Activated CD4-positive, alpha-beta memory T cell treated with anti-CD3 and anti-CD28 coated beads for 36 hours (primary cell): ENCODE measurements around the gene ZBP1. TPM values are rescaled to one million over a fixed set of nuclear protein-coding genes. Genes with fewer than 3 reads are reported as not detected.

ENCODE experiments used
- CTCF ChIA-PET: fragments of 350-600 bp; sonication (Branson Sonifier 250); formaldehyde crosslinking; loops from one replicate; lab custom pipeline; 2021; ENCODE audit warnings: antibody characterized with exemption, inconsistent platforms; lab: Charles Lee
- POLR2A ChIA-PET: fragments of 350-600 bp; sonication (Branson Sonifier 250); formaldehyde crosslinking; loops from one replicate; lab custom pipeline; 2021; ENCODE audit warnings: antibody characterized with exemption; lab: Charles Lee
- DNase-seq: peaks from one replicate; pipeline ENCODE4 v3.0.0-alpha.2; 2020
- H3K27ac Mint-ChIP-seq: one replicate; pipeline ENCODE4 v1.8.0; 2021; ENCODE audit warnings: mixed read lengths
- H3K27me3 Mint-ChIP-seq: one replicate; pipeline ENCODE4 v1.8.0; 2021; ENCODE audit warnings: mixed read lengths
- H3K36me3 Mint-ChIP-seq: one replicate; pipeline ENCODE4 v1.8.0; 2021; ENCODE audit warnings: mixed read lengths
- H3K4me1 Mint-ChIP-seq: one replicate; pipeline ENCODE4 v1.8.0; 2021; ENCODE audit warnings: low read depth, mixed read lengths
- H3K4me3 Mint-ChIP-seq: one replicate; pipeline ENCODE4 v1.8.0; 2021; ENCODE audit warnings: mild to moderate bottlenecking, mixed read lengths
- H3K9me3 Mint-ChIP-seq: one replicate; pipeline ENCODE4 v1.8.0; 2021; ENCODE audit warnings: mixed read lengths
- intact Hi-C: fragments of 100-400 bp; cut with micrococcal nuclease; formaldehyde crosslinking; loops from one replicate; pipeline ENCODE4 v1.15.1; 2023
- total RNA-seq, 2 experiments: library from RNA; stranded (reverse); gene quantifications; one replicate each; pipeline ENCODE4 v1.2.3, GENCODE V29; 2021

The ZBP1 gene
- total RNA-seq, 2 experiments from 2014 or later: 0.73 to 1.1 TPM

DNA sequence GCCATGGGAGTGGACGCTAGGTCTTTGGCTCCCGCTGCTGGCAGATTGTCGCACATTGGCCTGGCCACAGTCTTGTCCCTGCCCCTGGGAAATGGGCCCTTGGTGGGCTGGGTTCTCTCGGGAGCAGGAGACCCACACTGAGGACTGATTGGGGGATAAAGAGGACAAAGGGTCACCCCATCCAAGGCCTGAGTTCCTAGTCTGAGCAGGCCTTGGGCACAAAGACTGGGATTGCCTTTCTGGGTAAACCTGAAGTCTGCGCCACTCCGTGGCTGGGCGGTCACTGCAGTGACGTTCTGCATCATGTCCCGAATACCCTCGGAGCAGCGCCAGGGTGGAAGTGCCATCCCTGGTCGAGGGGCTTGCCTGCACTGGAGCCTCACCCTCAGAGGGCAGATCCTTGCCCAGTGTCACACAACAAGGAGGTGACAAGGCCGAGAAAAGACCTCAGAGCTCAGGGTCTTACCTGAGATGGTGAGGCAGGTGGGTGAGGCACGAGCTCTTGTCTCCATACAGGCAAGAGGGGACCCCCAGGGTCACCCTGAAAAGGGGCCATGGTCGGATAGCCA lies 36.1 kb upstream of the ZBP1 start:
- POLR2A ChIA-PET: no interaction called here
- no peak overlapping the region for H3K4me3 Mint-ChIP-seq
- H3K27ac Mint-ChIP-seq: no peak overlapping the region
- peaks cover 11% of the 10 kb centered on the region for H3K4me1 Mint-ChIP-seq
- H3K9me3 Mint-ChIP-seq: no peaks in the 10 kb centered on the region
- intact Hi-C loops: loop anchor here (10.0 kb wide), 1 partner anchor 548 kb away; no protein-coding TSS in a partner anchor
- no peaks in the 10 kb centered on the region for H3K27me3 Mint-ChIP-seq
- DNase-seq: peak; percentile 8
- no peaks in the 10 kb centered on the region for H3K36me3 Mint-ChIP-seq
- CTCF ChIA-PET: interaction anchor here (0.7 to 3.7 kb wide), 3 partner anchors 34 to 431 kb away, joined by 3 to 44 read pairs (median 4); no protein-coding TSS in a partner anchor

DNA sequence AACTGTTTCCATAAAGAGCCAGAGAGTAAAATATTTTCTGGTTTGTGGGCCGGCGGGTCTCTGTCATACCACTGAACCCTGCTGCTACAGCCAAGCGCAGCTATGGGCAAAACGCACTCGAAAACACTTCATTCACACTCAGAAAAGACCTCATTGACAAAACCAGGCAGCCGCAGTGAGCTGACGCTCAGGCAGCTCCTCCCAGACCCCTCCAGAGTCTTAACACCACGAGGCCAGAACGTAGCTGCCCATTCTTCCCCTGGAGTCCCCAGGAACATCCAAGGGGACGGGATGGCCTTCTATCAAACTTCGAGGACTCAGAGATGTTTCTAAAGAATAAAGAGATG lies 35.6 kb upstream of the ZBP1 start:
- Mint-ChIP-seq H3K27ac (no peak overlapping the region), H3K9me3 (no peaks in the 10 kb centered on the region), H3K4me3 (no peak overlapping the region), H3K27me3 (no peaks in the 10 kb centered on the region), H3K4me1 (peaks cover 11% of the 10 kb centered on the region), H3K36me3 (peaks cover 1% of the 10 kb centered on the region)
- peak; percentile 7 for DNase-seq
- ChIA-PET POLR2A (no interaction called here), CTCF (interaction anchor here (0.8 to 3.7 kb wide), 2 partner anchors 428 to 431 kb away, joined by 4 to 44 read pairs; no protein-coding TSS in a partner anchor)
- intact Hi-C loops: loop anchor here (10.0 kb wide), 1 partner anchor 549 kb away; no protein-coding TSS in a partner anchor

DNA sequence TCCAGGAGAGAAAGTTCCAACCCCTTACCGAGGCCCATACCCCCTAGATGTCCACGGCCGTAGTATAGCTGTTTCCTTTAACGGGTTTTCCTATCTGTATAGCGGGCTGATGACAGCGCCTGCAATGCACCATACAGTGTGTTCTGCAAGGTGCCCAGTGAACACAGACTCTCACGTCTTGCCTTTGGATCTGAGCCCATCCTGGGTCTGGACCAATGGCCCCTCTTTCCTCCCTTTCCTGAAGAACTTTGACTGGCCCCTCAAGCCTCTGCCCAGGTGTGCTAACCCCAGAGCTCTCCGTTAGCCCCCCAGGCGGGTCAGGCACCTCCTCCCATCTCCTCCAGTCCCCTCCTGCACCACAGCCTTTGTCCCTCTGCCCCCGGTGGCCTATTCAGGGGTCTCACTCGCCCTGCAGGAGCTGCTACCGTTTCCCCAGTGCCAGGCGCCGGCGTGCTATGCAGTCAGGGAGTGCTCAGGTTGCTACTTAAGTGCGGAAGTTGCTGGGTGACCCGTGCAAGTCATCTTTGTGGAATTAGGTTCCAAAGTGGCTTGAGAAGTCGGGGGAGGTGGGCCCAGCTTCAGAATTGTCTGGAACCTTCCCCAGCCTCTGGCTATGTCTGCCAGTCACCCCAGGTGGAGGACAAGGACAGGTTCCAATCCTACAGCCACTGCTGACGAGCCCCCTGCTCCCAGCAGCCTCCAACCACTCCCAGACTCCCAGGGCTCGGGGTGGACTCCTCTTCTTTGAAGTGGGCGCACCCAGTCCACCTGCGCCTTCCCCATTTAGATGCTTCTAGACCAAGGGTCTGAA lies 35.0 kb upstream of the ZBP1 start:
- no peaks in the 10 kb centered on the region for H3K9me3 Mint-ChIP-seq
- H3K4me3 Mint-ChIP-seq: no peak overlapping the region
- peaks cover 1% of the 10 kb centered on the region for H3K36me3 Mint-ChIP-seq
- CTCF ChIA-PET: interaction anchor here (0.6 to 3.7 kb wide), 7 partner anchors 24 to 432 kb away, joined by 3 to 44 read pairs (median 4); no protein-coding TSS in a partner anchor
- H3K27me3 Mint-ChIP-seq: no peaks in the 10 kb centered on the region
- intact Hi-C loops: loop anchor here (1.0 to 10.0 kb wide), 5 partner anchors 58 to 550 kb away; no protein-coding TSS in a partner anchor
- H3K4me1 Mint-ChIP-seq: peaks cover 11% of the 10 kb centered on the region
- POLR2A ChIA-PET: no interaction called here
- peak; percentile 6 for DNase-seq
- no peak overlapping the region for H3K27ac Mint-ChIP-seq

DNA sequence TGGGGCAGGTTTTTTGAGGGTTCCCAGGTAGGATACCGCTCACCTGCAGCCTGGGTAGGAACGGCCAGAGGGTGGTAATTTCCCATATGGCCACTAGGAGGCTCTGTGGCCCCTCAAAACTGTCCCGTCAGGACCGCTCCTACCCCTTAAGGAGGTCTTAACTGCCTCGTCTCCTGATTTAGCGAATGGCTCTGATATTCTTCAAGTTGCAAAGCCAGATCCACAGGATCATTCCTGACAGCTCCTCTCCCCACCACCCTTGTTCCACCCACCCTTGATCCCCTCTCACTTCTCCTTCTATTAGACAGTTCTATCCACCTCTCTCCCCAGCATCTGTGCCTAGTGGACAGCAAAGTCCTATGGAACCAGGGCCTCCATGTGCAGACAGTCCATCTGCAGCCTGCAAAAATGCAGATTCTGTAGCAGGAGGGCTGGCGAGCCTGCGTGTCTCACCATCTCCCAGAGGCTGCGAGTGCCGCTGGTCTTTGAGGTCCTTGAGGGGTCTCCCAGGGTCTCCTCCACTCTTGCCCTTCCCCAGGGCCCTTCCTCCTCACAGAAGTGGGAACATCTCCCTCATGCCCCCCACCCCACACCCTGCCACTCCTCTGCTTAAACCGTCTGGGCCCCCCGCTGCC lies 34.3 kb upstream of the ZBP1 start:
- CTCF ChIA-PET: interaction anchor here (0.6 to 3.7 kb wide), 23 partner anchors 14 to 561 kb away, joined by 3 to 44 read pairs (median 4); no protein-coding TSS in a partner anchor
- no peaks in the 10 kb centered on the region for H3K9me3 Mint-ChIP-seq
- peaks cover 1% of the 10 kb centered on the region for H3K36me3 Mint-ChIP-seq
- no peak overlapping the region for H3K4me3 Mint-ChIP-seq
- no peaks in the 10 kb centered on the region for H3K27me3 Mint-ChIP-seq
- POLR2A ChIA-PET: no interaction called here
- intact Hi-C loops: loop anchor here (1.0 to 10.0 kb wide), 5 partner anchors 57 to 550 kb away; no protein-coding TSS in a partner anchor
- peak; percentile 66 for DNase-seq
- H3K27ac Mint-ChIP-seq: no peak overlapping the region
- peaks cover 11% of the 10 kb centered on the region for H3K4me1 Mint-ChIP-seq

DNA sequence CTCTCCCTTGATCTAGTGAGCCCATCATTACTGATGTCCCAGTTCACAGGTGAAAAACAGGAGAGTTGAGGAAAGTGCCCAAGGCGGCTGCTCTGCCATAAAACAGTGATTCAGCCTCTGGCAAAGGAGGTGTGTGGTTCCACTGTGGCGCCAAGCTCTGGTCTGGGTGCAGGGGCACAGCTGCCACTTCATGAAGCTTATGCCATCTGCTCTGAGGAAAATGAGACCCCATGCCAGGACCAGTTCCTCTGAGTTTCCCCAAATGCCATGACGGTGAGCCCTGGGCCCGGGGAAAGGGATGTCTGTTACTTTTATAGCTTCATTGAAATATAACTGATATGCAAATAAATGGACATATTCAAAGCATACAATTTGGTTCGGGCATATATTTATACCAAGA lies 33.7 kb upstream of the ZBP1 start:
- H3K27ac Mint-ChIP-seq: no peak overlapping the region
- peaks cover 1% of the 10 kb centered on the region for H3K36me3 Mint-ChIP-seq
- H3K9me3 Mint-ChIP-seq: no peaks in the 10 kb centered on the region
- no peaks in the 10 kb centered on the region for H3K27me3 Mint-ChIP-seq
- intact Hi-C loops: loop anchor here (1.0 to 10.0 kb wide), 5 partner anchors 57 to 551 kb away; no protein-coding TSS in a partner anchor
- H3K4me3 Mint-ChIP-seq: no peak overlapping the region
- ChIA-PET CTCF (interaction anchor here (0.6 to 3.7 kb wide), 27 partner anchors 11 to 562 kb away, joined by 3 to 44 read pairs (median 4); no protein-coding TSS in a partner anchor), POLR2A (no interaction called here)
- DNase-seq: no peak
- H3K4me1 Mint-ChIP-seq: peaks cover 11% of the 10 kb centered on the region

DNA sequence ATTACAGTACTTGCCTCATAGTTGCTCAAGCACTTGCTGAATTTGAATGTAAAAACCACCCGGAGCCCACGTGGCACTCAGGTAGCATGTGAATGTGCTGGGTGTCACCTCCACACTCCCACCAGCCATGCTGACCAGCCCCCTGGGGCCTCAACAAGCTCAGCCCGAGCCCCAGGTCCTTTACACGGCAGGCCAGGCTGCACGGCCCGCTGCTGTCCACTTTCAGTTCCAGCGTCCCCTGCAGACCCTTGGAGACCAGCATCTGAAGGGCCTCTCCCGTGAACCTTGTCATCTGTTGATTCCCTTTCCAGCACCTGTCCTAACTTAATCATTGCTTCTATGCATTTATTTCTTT lies 33.3 kb upstream of the ZBP1 start:
- Mint-ChIP-seq H3K9me3 (no peaks in the 10 kb centered on the region), H3K36me3 (peaks cover 1% of the 10 kb centered on the region), H3K27ac (no peak overlapping the region), H3K4me1 (peaks cover 11% of the 10 kb centered on the region), H3K27me3 (no peaks in the 10 kb centered on the region), H3K4me3 (no peak overlapping the region)
- ChIA-PET CTCF (interaction anchor here (0.6 to 3.7 kb wide), 28 partner anchors 11 to 562 kb away, joined by 3 to 44 read pairs (median 4); no protein-coding TSS in a partner anchor), POLR2A (no interaction called here)
- DNase-seq: no peak
- intact Hi-C loops: loop anchor here (5.0 to 10.0 kb wide), 3 partner anchors 374 to 551 kb away; no protein-coding TSS in a partner anchor

DNA sequence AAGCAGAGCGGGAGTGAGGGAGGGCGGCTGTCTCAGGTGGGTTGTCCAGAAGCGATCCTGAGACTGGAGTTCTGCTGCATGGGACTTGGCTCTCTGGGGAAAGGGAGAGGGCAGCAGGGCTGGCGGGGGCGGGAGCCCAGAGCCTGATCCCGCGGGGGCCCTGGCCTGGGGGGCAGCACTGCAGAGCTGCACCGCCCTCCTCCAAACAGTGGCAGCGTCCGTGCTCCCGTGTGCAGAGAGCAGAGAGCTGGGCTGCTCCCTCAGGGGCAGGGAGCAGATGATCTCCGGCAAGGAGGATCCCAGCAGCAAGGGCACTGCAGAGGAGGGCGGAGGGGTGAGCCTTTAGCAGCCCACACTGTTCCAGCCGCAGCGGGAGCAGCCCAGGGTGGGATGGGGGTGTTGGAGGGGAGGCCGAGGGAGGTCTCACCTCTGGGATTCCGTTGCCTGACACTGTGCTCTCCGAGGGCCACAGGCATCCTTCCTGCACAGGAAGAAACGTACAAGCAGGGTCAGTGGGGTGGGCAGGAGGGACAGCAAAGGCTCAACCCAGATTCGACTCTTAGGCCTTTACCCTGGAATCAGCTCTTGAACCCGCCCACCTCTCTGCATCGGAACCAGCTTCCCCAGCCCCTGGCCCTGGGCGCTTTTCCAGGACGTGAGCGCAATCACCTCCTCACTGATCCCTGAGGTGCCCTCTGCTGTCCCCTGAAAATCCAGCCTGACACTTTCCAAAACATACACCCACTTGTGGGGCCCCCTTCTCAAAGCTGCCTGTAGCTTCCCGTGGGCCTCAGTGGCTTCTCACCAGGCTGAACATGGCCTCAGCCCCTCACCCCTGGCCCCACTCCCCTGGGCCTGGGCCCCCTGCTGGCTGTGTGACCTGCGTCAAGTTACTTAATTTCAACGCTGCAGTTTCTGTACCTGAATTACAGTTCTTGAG lies 32.6 kb upstream of the ZBP1 start:
- peak; percentile 7 for DNase-seq
- no peak overlapping the region for H3K4me3 Mint-ChIP-seq
- intact Hi-C loops: loop anchor here (5.0 to 10.0 kb wide), 3 partner anchors 374 to 552 kb away; no protein-coding TSS in a partner anchor
- peaks cover 2% of the 10 kb centered on the region for H3K27me3 Mint-ChIP-seq
- peaks cover 4% of the 10 kb centered on the region for H3K4me1 Mint-ChIP-seq
- CTCF ChIA-PET: interaction anchor here (0.8 to 3.7 kb wide), 12 partner anchors 10 to 557 kb away, joined by 3 to 44 read pairs (median 6); no protein-coding TSS in a partner anchor
- H3K27ac Mint-ChIP-seq: no peak overlapping the region
- POLR2A ChIA-PET: no interaction called here
- H3K36me3 Mint-ChIP-seq: peaks cover 1% of the 10 kb centered on the region
- H3K9me3 Mint-ChIP-seq: no peaks in the 10 kb centered on the region

DNA sequence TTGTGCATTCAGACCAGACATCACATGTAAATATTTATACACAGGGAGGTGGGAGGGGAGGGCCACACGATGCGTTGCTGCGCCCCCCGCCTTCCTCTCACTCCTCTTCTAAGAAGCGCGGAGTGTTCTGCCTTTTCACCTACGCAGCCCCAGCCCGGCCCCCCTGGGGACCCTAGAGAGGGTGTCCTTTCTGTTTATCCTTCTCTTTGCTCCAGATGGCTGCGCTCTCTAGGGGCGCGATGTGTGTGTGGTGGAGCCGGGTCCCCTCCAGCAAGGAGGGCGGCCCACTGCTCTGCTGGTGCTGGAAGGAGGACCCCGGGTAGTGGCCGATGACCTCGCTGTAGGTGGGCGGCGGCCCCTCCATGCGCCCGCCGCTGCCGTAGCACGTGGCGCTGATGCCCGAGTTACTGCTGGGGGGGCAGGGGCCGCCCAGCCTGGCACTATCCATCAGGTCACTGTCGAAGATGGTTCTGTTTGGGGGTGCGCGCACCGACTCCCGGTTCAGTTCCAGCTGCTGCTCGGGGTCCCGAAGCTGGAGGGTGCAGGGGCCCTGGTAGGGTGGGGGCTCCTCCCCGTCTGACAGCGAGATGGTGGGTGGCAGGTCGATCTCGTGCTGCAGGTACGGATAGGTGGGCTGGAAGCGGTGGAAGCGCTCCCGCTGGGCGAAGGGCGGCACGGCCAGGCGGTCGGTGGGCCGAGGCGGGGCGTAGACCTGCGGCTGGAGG lies 31.8 kb upstream of the ZBP1 start:
- peaks cover 1% of the 10 kb centered on the region for H3K36me3 Mint-ChIP-seq
- H3K27ac Mint-ChIP-seq: no peak overlapping the region
- intact Hi-C loops: loop anchor here (5.0 to 10.0 kb wide), 3 partner anchors 375 to 553 kb away; no protein-coding TSS in a partner anchor
- ChIA-PET CTCF (interaction anchor here (1.1 to 2.8 kb wide), 3 partner anchors 29 to 528 kb away, joined by 3 to 21 read pairs (median 11); no protein-coding TSS in a partner anchor), POLR2A (no interaction called here)
- H3K4me1 Mint-ChIP-seq: peaks cover 2% of the 10 kb centered on the region
- H3K27me3 Mint-ChIP-seq: peaks cover 2% of the 10 kb centered on the region
- DNase-seq: peak; percentile 7
- no peaks in the 10 kb centered on the region for H3K9me3 Mint-ChIP-seq
- no peak overlapping the region for H3K4me3 Mint-ChIP-seq

DNA sequence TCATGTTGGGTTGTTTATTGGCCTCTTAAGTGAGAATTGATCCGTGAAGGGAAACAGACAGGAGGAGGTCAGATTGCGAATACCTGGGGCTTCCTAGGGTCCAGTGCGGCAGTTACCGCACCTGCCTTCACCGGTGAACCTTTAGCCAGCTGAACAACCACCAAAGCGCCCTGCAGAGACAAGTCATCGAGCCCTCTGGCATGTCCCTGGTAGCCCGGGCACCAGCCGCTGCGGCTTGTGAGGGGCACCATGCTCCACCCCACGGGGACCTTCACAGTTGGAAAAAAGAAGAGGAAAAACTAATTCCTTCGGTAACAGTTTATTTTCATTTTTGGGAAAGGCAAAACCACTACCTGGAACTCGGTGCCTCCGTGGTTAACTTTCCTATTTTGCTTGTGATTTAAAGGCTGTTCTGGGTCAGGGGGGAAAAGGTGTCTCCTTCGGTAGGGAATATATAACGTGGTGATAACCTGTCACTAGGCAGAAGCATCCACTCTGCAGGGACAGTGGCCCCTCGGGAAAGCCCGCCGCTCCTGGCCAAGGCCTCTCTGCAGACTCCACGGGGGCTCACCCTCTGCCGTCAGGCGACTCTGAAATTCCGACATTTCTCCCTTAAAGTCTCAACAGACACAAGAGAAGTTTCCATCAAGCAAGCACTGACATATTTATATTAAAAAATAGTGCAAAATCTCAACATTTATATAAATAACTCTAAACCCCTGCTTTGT lies 30.7 kb upstream of the ZBP1 start:
- ChIA-PET POLR2A (no interaction called here), CTCF (interaction anchor here (1.1 kb wide), 1 partner anchor 49 kb away, joined by 3 read pairs; no protein-coding TSS in a partner anchor)
- H3K27ac Mint-ChIP-seq: no peak overlapping the region
- peaks cover 2% of the 10 kb centered on the region for H3K4me1 Mint-ChIP-seq
- no peak overlapping the region for H3K4me3 Mint-ChIP-seq
- H3K36me3 Mint-ChIP-seq: peaks cover 1% of the 10 kb centered on the region
- intact Hi-C loops: loop anchor here (5.0 to 10.0 kb wide), 3 partner anchors 376 to 554 kb away; no protein-coding TSS in a partner anchor
- H3K27me3 Mint-ChIP-seq: peaks cover 2% of the 10 kb centered on the region
- no peaks in the 10 kb centered on the region for H3K9me3 Mint-ChIP-seq
- no peak for DNase-seq

DNA sequence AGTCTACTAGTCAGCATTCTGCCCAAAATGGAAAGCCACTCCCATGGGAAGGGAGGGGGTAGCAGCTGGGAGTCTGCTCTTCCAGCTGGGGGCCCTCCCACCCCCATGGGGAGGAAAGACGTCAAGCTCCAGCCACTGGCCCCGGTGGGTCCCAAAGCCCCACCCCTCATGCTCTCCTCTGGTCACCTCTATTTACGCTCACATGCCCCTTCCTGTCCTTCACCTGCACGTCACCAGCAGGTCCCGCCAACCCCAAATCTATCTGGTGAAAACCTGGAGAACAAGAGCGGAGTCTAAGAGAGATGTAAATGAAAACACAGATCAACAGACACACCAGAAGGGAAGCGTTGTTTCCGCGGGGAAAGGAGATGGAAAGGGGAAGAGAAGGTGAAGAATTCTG lies 30.0 kb upstream of the ZBP1 start:
- H3K4me1 Mint-ChIP-seq: peaks cover 2% of the 10 kb centered on the region
- ChIA-PET POLR2A (no interaction called here), CTCF (no interaction called here)
- no peak overlapping the region for H3K27ac Mint-ChIP-seq
- intact Hi-C loops: loop anchor here (5.0 to 10.0 kb wide), 3 partner anchors 377 to 555 kb away; no protein-coding TSS in a partner anchor
- H3K9me3 Mint-ChIP-seq: peaks cover under 1% of the 10 kb centered on the region
- H3K4me3 Mint-ChIP-seq: no peak overlapping the region
- peak; percentile 7 for DNase-seq
- peaks cover 1% of the 10 kb centered on the region for H3K36me3 Mint-ChIP-seq
- H3K27me3 Mint-ChIP-seq: peaks cover 2% of the 10 kb centered on the region
